HG03280 (cell line): ENCODE results near the gene SGMS1.
"Not testable (repeated sequence)": the region's sequence is repeated elsewhere in the genome, so short reads cannot be mapped to it uniquely, and the experiment has no call there.

Experiments
- ATAC-seq: cut with Tn5 transposase; IDR thresholded peaks from one replicate; pipeline ENCODE4 v1.9.1; 2021; ENCODE audit warnings: mild to moderate bottlenecking, moderate library complexity; ENCODE audit not compliant: unreplicated experiment

The SGMS1 gene

GRCh38 chr10:50541921-50542320 lies 81.8 kb downstream of the SGMS1 start:
- ATAC-seq = no peak

GRCh38 chr10:50541317-50541716 lies 82.4 kb downstream of the SGMS1 start:
- no peak for ATAC-seq

- ATAC-seq = peak; percentile 2
Observed at GRCh38 chr10:50540826-50541122, 83.0 kb downstream of the SGMS1 start.

GRCh38 chr10:50540069-50540825 lies 83.5 kb downstream of the SGMS1 start:
- peak; percentile 43 for ATAC-seq

GRCh38 chr10:50538555-50539398 lies 85.0 kb downstream of the SGMS1 start:
- no peak for ATAC-seq

GRCh38 chr10:50536617-50537240 lies 87.0 kb downstream of the SGMS1 start:
- ATAC-seq = no peak

GRCh38 chr10:50534748-50535376 lies 88.9 kb downstream of the SGMS1 start:
- not testable (repeated sequence) for ATAC-seq

GRCh38 chr10:50533296-50533695 lies 90.5 kb downstream of the SGMS1 start:
- no peak for ATAC-seq

GRCh38 chr10:50531388-50532077 lies 92.2 kb downstream of the SGMS1 start:
- no peak for ATAC-seq

GRCh38 chr10:50529660-50530059 lies 94.1 kb downstream of the SGMS1 start:
- ATAC-seq = no peak

- ATAC-seq = no peak
Observed at GRCh38 chr10:50528206-50528605, 95.5 kb downstream of the SGMS1 start.

- ATAC-seq = no peak
Observed at GRCh38 chr10:50527442-50528043, 96.2 kb downstream of the SGMS1 start.

GRCh38 chr10:50526185-50526584 lies 97.6 kb downstream of the SGMS1 start:
- no peak for ATAC-seq

GRCh38 chr10:50523357-50523756 lies 100.4 kb downstream of the SGMS1 start:
- ATAC-seq = no peak

GRCh38 chr10:50522908-50523307 lies 100.8 kb downstream of the SGMS1 start:
- ATAC-seq = no peak

GRCh38 chr10:50520115-50520514 lies 103.6 kb downstream of the SGMS1 start:
- ATAC-seq = no peak

GRCh38 chr10:50517626-50518025 lies 106.1 kb downstream of the SGMS1 start:
- no peak for ATAC-seq

- no peak for ATAC-seq
Observed at GRCh38 chr10:50516171-50516570, 107.6 kb downstream of the SGMS1 start.

GRCh38 chr10:50515420-50515819 lies 108.3 kb downstream of the SGMS1 start:
- ATAC-seq = no peak

GRCh38 chr10:50514995-50515394 lies 108.8 kb downstream of the SGMS1 start:
- no peak for ATAC-seq
